ENCODE data around the gene GOLGA6L22.
"Not testable (repeated sequence)": the region's sequence is repeated elsewhere in the genome, so short reads cannot be mapped to it uniquely, and the experiment has no call there.

The GOLGA6L22 gene, protein sequence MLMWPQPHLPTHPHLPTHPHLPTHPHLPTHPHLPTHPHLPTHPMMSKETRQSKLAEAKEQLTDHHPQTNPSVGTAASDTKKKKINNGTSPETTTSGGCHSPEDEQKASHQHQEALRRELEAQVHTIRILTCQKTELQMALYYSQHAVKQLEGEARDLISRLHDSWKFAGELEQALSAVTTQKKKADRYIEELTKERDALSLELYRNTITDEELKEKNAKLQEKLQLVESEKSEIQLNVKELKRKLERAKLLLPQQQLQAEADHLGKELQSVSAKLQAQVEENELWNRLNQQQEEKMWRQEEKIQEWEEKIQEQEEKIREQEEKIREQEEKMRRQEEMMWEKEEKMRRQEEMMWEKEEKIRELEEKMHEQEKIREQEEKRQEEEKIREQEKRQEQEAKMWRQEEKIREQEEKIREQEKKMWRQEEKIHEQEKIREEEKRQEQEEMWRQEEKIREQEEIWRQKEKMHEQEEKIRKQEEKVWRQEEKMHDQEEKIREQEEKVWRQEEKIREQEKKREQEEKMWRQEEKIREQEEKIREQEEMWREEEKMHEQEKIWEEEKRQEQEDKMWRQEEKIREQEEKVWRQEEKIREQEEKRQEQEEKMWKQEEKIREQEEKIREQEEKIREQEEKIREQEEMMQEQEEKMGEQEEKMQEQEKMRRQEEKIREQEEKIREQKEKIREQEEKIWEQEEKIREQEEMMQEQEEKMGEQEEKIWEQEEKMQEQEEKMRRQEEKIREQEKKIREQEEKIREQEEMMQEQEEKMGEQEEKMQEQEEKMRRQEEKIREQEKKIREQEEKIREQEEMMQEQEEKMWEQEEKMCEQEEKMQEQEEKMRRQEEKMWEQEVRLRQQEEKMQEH

DNA sequence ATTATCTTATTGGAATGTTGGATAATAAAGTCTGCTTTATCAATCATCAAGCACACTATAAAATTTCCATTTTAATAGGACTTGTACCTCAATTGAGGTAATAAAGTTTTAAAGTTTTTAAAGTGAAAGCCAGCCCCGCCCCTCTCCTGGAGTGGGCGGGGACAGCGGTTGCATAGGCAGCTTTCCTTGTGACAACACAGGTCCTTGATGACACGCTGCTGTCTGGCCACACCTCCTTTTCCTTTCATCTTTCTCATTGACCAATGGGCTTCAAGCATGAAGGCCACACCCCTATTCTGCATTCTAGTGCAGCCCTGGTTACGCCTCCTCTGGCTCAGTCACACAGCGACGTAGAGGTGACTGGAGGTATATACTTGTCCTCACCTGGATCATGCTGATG lies at the start of gene GOLGA6L22:
Gene GOLGA6L22 (plus strand): TSS at position 301 of the 400 bp plus-strand sequence. CDS start 91 bp downstream, at position 392.
- DNase-seq: not testable (repeated sequence)

GRCh38 chr15:22417288-22417687 lies 41.4 kb upstream of the GOLGA6L22 start:
- not testable (repeated sequence) for DNase-seq

- DNase-seq: not testable (repeated sequence)
Observed at GRCh38 chr15:22417795-22418194, 40.9 kb upstream of the GOLGA6L22 start.

DNA sequence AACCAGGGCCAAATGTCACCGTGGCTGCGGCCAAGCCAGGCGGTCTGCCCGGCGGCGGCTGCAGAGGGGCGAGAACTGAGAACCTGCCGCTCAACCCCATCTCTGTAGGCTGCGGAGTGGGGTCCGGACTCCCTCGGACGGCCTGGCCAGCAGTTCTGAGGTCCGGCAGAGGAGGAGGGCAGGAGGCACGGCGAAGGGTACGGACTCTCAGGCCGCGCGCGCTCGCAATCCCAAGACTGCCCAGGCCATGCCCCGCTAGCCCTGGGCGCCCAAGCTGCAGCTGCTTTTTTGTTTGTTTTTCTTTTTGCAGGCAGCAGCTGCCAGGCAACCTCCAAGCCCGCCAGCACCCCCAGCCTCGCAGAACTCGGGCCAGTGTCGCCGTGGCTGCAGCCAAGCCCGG lies 40.5 kb upstream of the GOLGA6L22 start:
- not testable (repeated sequence) for DNase-seq

- DNase-seq: not testable (repeated sequence)
Observed at GRCh38 chr15:22418666-22419065, 40.0 kb upstream of the GOLGA6L22 start.

DNA sequence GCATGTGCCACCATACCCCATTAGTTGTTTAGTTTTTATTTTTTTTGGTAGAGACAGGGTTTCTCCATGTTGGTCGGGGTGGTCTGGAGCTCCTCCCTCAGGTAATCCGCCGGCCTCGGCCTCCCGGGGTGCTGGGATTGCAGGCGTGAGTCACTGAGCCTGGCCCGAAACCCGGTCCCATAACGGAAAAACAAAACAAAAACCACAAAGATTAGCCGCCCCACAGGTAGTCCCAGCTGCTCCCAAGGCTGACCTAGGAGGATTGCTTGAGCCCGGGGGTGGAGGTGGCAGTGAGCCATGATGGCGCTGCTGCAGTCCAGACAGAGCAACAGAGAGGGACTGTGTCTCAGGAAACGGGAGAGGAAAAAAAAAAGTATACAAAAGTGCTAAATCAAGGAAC lies 38.4 kb upstream of the GOLGA6L22 start:
- DNase-seq: not testable (repeated sequence)

GRCh38 chr15:22429426-22429825 lies 29.3 kb upstream of the GOLGA6L22 start:
- DNase-seq: not testable (repeated sequence)

GRCh38 chr15:22431687-22432086 lies 27.0 kb upstream of the GOLGA6L22 start:
- not testable (repeated sequence) for DNase-seq

DNA sequence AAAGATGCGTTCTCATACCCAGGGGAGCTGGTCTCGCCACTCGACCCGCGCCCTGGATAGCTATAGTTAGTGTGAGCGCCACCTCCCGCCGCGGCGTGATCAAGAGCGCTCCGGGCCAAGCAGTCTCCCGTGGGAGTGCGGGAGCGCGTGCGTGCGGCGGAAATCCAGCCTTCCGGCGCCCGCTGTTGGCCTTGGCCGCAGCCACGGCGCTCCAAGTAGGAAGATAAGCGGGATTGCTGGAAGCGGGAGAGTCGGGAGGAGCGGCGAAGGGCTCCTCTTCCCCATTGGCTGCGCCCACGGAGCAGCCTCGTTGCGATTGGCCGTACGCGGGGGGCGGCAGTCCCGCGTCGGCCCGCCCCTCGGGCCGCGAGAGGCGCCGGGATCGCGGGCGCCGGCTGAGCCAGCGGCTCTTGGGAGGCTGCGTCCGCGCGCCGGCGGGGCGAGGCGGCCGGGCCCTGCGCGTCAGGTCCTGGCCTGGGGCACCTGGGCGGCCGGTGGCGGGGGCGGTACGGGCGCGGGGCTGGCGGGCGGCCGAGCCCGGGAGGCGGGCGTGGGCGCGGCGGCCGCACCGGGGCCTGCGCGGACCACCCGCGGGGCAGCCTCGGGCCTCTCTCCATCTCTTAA lies 35.9 kb downstream of the GOLGA6L22 start:
- not testable (repeated sequence) for DNase-seq

- DNase-seq: not testable (repeated sequence)
Observed at GRCh38 chr15:22497200-22497599, 38.5 kb downstream of the GOLGA6L22 start.

- not testable (repeated sequence) for DNase-seq
Observed at GRCh38 chr15:22498220-22498925, 39.7 kb downstream of the GOLGA6L22 start.

GRCh38 chr15:22502272-22502671 lies 43.6 kb downstream of the GOLGA6L22 start:
- DNase-seq: not testable (repeated sequence)

- not testable (repeated sequence) for DNase-seq
Observed at GRCh38 chr15:22506959-22507358, 48.3 kb downstream of the GOLGA6L22 start.

DNA sequence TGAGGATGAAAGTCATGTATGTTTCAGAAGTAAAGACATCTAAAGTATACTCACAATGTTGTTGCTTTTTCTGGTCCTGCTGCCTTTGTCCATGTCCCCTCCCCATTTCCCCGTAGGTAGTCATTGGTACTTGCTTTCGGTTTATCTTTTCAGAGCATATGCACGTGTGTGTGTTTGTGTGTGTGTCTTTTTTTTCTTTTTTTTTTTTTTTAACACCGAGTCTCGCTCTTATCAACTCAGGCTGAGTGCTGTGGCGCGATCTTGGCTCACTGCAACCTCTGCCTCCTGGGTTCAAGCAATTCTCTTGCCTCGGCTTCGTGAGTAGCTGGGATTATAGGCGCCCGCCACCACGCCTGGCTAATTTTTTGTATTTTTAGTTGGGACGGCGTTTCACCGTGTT lies 57.4 kb downstream of the GOLGA6L22 start:
- DNase-seq: not testable (repeated sequence)
